ENCODE results near the gene NRXN3.

The NRXN3 gene

DNA sequence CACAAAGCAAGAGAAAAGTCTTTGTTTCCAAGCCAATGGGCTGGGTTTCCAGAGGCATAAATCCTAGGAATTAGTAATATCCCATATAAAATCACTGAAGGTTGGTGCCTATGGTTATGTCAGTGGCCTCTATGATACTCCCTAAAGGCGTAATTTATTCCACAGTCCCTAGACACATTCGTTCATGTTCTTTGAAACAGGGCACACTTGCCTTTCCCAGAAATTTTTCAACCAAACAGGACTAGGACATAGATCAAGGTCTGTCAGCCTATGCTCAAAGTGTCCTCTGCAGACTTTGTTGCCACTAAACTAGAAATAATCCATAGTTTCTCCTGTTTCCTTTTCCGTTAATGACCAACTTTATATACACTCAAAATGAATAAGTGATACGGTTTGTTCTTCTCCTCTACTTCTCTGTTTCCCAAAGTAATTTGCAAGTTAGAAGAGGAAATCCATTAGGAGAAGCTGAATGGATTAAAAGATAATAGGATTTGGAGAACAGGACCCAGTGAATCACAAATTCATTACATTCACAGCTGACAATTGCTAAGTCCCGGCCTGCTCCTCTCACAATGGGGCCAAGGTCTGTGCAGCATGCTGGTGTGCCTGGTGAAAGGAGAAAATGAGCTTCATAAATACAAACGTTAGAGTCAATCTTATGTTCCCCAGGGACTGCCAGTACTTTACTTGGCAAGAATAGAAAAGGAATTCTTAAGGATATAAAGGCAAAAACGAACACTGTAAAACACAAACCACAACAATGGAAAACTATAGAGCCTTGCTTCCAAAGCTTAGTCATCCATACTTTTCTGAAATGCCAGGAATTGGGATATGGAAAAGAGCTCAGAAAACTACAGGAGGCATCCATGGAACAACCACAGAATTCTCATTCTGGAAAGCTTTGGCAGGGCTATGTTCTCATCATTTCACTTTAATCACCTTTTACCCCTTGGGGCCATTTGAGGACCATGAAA, 966.2 kb downstream of the NRXN3 start:
- H3K4me3 ChIP-seq (ENCODE audit: low read depth, low read length) = no peak overlapping the region
- ChIA-PET POLR2A (no interaction called here), CTCF (interaction anchor here (1.1 kb wide), 1 partner anchor 16 kb away, joined by 3 read pairs; no protein-coding TSS in a partner anchor)
- no peak for DNase-seq (ENCODE audit: low read depth, low spot score)
- TF ChIP-seq, protein P1, sequence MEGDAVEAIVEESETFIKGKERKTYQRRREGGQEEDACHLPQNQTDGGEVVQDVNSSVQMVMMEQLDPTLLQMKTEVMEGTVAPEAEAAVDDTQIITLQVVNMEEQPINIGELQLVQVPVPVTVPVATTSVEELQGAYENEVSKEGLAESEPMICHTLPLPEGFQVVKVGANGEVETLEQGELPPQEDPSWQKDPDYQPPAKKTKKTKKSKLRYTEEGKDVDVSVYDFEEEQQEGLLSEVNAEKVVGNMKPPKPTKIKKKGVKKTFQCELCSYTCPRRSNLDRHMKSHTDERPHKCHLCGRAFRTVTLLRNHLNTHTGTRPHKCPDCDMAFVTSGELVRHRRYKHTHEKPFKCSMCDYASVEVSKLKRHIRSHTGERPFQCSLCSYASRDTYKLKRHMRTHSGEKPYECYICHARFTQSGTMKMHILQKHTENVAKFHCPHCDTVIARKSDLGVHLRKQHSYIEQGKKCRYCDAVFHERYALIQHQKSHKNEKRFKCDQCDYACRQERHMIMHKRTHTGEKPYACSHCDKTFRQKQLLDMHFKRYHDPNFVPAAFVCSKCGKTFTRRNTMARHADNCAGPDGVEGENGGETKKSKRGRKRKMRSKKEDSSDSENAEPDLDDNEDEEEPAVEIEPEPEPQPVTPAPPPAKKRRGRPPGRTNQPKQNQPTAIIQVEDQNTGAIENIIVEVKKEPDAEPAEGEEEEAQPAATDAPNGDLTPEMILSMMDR (IDR thresholded peaks at IDR 0.05; ENCODE audit: insufficient read depth, low read length, missing control alignments) = no peak

DNA sequence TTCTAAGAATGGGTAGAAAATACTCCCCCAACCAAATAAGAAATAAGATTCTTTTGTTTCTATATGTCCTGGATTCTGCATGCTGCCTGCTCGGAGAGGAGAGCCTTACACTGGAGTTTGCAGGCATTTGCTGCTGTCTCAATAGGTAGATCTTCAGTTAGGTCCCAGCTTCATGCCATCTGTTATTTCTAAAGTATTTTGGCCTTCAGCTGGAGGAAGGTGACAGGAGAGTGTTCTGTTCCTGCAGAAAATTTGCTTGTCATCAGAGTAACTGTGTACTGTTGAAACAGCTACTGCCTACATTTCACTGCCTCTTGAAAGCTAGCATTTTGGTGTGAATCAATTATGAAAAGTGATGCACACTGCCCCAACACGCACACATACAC, 966.9 kb downstream of the NRXN3 start:
- no peak overlapping the region for H3K4me3 ChIP-seq (ENCODE audit: low read depth, low read length)
- ChIA-PET POLR2A (no interaction called here), CTCF (interaction anchor here (1.1 kb wide), 1 partner anchor 17 kb away, joined by 3 read pairs; no protein-coding TSS in a partner anchor)
- TF ChIP-seq, protein P1 (IDR thresholded peaks at IDR 0.05; ENCODE audit: insufficient read depth, low read length, missing control alignments) = no peak
- DNase-seq (ENCODE audit: low read depth, low spot score) = no peak

DNA sequence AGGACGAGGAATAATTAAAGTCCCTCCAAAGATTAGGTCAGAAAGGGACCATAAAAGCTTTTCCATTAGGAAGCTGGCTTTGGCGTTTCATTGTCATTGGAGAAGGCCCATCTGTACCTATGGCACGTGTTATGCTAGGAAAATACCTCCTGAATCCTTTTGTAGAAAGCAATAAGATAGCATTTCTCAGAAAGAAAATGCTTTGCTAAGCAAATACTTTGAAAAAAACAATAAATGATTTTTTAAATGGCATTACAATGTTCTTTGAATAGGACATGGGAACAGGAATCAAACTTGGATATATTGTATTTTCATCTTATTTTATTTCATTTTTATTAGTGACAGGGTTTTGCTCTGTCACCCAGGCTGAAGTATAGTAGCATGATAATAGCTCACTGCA, 967.7 kb downstream of the NRXN3 start:
- CTCF ChIA-PET = no interaction called here
- POLR2A ChIA-PET = no interaction called here
- TF ChIP-seq, protein P1 (IDR thresholded peaks at IDR 0.05; ENCODE audit: insufficient read depth, low read length, missing control alignments) = no peak
- H3K4me3 ChIP-seq (ENCODE audit: low read depth, low read length) = no peak overlapping the region
- no peak for DNase-seq (ENCODE audit: low read depth, low spot score)

DNA sequence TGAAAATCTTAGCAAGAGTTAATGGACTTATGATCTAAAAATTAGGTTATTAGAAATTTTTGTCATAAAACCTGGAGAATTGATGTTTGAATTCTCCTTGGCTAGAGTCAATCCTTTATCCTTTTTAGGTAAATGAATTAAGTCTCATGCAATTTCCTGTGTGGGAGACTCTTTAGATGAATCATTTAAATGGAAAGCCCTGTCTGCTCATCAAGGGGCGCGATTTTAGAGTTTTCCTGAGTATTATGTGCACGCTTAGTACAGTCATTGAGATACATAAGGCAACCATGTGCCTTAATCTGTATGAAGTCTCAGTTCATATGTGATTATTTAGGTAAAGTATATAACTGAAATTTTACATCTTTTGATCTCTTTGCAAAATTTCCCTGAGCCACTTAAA, 974.7 kb downstream of the NRXN3 start:
- TF ChIP-seq, protein P1 (IDR thresholded peaks at IDR 0.05; ENCODE audit: insufficient read depth, low read length, missing control alignments) = no peak
- no peak overlapping the region for H3K4me3 ChIP-seq (ENCODE audit: low read depth, low read length)
- DNase-seq (ENCODE audit: low read depth, low spot score) = peak; percentile 7
- ChIA-PET POLR2A (no interaction called here), CTCF (no interaction called here)

DNA sequence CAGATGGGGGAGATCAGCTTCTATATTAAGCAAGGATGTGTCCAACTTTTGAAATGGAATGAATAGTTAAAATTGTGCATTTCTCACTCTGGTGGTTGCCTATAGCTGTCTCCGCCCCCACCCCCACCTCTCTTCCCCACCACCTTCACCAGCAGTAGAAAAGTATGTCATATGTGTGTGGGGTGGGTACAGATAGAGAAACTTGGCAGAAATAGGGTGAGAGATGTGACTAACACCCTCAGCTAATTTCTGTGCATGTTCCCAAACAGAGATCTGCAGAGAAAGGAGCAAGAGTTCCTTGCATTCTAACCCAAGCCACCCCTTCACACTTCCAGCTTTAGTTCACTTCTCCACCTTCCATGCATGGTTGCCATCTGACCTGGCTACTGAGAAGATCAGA, 980.1 kb downstream of the NRXN3 start:
- TF ChIP-seq, protein P1 (IDR thresholded peaks at IDR 0.05; ENCODE audit: insufficient read depth, low read length, missing control alignments) = no peak
- H3K4me3 ChIP-seq (ENCODE audit: low read depth, low read length) = no peak overlapping the region
- CTCF ChIA-PET = interaction anchor here (0.8 kb wide), 1 partner anchor 397 kb away, joined by 3 read pairs; no protein-coding TSS in a partner anchor
- POLR2A ChIA-PET = no interaction called here
- no peak for DNase-seq (ENCODE audit: low read depth, low spot score)

DNA sequence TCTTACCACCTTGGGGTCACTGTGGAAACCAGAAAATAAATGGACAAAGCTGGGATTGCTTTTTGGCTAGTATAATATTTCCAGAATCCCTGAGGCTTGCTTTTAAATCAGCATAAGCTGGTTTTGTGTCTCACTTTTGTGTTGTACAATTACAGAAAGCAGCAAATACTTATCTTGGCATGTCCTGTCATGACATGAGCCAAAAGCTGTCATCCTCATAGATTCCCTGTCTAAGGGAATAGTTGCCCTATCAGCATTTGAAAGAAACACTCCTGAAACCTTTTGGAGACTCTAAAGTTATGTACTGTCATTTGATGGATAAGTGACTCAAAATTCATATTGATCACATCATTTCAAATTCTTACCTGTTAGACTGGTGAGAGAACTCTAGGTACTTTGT, 987.2 kb downstream of the NRXN3 start:
- CTCF ChIA-PET = no interaction called here
- TF ChIP-seq, protein P1 (IDR thresholded peaks at IDR 0.05; ENCODE audit: insufficient read depth, low read length, missing control alignments) = no peak

More for the DNA sequence above, 987.2 kb downstream of the NRXN3 start:
- H3K4me3 ChIP-seq (ENCODE audit: low read depth, low read length) = no peak overlapping the region
- POLR2A ChIA-PET = no interaction called here
- DNase-seq (ENCODE audit: low read depth, low spot score) = no peak
